ENCODE results near the gene IGSF9.
"Not testable (repeated sequence)": the region's sequence is repeated elsewhere in the genome, so short reads cannot be mapped to it uniquely, and the experiment has no call there.

The IGSF9 gene

DNA sequence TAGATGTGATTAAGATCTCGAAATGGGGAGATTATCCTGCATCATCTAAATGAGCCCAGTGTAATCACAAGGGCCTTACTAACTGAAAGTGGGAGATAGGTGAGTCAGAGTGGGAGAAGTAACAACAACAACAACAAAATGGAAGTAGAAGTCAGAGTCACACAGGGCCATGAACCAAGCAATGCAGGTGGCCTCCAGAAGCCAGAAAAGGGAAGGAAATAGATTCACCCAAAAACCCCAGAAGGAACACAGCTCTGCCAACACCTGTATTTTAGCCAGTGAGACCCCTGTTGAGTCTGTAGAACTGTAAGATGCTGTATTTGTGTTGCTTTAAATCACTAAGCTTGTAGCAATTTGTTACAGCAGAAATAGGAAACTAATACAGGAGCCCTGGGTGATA is 24.2 kb downstream of the IGSF9 start:
- DNase-seq (ENCODE audit: low read depth in 2 of 3, low spot score in 2 of 3), result no peak

DNA sequence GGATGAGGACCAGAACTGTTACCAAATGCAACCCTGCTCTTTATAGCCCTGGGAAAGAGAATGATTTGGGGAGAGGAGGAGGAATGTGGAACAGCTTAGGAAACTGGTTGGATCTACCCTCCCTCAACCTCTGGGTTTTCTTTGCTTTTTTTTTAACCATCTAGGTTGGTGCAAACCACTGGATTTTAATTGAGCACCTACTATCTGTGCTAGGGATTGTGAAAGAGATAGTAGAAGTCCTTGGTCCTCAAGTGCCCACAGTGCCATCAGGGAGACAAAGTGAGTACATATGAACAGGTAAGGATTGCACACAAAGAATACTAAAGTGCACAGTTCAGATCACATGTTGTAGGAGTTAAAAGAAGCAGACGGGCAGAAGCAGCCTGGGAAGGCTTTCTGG is 24.8 kb downstream of the IGSF9 start:
- no peak for DNase-seq (ENCODE audit: low read depth in 2 of 3, low spot score in 2 of 3)

DNA sequence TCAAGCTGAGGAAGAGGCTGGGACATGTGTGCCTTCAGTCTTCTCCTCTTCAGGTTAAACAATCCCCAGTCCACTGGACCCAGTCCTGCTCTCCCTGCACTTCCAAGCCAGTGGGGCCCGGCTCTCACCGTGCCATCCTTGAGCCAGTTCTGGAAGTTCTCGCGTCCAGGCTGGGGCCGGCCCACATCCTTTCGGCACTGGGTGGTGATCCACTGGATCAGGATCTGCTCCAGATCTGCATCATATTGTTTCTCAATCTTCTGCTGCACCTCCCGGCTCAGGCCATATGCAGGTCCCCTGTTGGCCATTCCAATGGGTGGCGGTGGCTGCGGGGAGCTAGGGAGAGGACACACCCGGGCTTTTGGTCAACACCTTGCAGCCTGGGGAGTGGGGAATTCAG is 25.2 kb downstream of the IGSF9 start:
- no peak for DNase-seq (ENCODE audit: low read depth in 2 of 3, low spot score in 2 of 3)

DNA sequence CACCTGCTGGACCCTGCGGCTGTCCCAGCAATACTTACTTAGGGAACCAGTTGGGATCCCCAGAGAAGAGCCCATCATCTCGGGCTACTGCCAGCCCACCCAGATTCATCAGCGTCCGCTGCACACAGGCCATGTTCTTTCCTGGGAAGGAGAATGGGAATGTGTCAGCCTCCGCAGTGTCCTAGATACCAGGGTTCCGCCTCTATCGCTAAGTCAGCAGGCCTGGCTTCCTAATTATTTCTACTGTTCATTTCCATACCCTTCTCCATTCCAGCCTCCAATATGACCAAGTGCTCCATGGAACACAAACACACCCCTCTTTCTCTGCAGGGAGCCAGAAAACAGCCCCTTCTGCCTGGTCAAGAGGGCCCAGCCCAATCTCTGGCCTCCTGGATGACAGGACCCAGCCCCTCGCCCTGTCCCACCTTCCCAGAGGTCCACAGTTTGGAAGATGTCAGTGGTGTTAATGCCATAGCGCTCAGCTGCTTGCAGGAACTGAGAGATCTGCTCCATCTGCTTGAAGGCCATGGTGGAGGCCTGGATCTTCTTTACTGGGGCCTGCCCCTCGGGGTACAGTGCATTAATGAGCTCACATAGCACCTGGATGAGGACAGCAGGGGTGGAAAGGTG is 26.1 kb downstream of the IGSF9 start:
- no peak for DNase-seq (ENCODE audit: low read depth in 2 of 3, low spot score in 2 of 3)

DNA sequence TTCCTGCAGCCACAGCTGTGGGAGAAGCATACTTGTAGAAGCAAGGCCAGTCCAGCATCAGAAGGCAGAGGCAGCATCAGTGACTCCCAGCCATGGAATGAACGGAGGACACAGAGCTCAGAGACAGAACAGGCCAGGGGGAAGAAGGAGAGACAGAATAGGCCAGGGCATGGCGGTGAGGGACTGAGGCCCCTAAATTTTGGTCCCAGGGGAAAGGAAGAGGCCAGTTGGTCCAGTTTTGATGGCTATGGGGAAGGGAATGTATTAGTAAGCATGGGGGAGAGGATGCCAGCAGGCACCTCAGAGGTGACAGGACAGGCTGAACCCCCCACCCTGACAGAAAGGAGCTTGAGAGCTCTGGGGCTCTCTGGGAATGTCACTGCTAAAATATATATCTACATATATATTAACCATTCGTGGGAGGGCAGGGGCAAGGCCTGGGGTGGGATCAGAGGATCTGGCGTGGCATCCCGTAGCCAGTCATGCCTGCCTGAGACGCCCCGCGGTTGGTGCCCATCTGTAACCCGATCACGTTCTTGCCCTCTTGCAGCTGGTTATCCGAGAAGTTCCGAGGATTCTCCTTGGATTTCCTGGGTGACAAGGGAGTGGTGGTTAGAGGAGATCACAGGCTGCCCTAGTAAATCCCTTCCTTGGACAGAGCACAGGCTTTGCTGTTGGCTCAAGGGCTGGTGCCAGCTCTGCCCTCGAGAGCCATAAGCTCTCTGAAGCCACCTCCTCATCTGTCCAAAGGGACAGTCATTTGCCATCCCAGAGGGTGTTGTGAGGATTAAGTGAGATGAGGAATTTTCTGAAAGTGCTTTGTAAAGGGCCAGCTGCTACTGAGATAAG is 26.8 kb downstream of the IGSF9 start:
- DNase-seq (ENCODE audit: low read depth in 2 of 3, low spot score in 2 of 3), result no peak

DNA sequence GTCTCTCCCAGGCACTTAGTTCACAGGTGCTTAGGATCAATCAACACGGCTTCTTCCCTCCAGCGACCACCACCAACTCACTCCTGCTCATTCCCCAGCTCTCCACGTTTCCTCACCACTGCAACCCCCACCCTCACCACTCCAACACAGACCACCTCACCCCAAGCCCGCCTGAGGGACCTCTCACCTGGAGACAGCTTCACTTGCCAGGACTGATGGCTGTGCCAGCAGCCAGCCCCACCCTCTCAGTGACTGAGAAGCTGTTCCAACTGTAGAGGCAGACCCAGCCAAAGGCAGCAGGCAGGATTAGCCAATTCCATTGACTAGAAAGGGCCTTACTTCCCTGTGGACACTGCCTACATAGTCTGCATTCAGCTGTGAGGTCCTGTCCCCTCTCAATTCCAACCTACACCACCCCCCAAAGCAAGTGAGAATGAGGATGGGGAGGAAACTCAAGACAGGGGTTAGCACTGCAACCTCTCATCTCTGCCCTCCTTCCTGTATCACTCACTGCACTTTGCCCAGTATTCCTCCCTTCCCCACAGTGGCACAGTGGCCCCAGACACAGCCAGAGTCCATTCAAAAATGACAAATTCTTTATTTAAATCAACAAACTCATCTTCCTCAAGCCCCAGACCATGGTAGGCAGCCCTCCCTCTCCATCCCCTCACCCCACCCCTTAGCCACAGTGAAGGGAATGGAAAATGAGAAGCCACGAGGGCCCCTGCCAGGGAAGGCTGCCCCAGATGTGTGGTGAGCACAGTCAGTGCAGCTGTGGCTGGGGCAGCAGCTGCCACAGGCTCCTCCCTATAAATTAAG is 27.7 kb downstream of the IGSF9 start:
- DNase-seq (ENCODE audit: low read depth in 2 of 3, low spot score in 2 of 3), result no peak

DNA sequence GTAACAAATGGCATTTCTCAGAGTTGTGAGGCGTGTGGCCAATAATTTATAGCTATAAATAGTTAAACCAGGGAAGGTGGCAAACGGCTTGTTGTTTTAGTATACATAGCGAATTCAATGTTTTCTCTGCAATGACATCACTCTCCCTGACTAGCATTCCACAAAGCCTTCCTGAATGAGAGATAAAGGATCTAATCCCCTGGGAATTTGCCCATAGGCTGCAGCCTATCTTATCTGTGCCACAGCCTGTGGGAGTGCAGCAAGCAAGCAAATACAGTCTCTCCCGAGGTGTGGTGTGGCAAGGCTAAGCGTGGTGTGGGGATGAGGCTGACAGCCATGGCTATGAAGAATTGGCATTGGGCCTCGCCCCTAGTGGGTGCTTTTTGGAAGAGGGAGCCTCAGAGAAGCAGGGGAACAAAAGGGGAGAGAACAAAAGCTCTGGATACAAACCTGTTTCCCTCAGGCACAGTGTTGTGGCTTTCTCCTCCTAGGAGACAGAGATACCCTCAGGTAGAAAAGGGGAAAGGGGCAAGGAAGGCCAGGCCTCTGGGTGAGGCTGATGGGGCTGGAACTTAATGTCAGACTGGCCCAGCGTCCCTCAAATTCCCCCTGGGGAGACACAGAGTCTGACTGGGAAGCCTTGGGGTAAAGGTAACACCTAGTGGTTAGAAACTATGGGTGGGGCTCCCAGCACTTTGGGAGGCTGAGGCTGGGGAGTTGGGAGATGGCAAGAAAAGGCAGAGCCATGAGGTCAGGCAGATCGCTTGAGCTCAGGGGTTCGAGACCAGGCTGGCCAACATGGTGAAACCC is 29.0 kb downstream of the IGSF9 start:
- no peak for DNase-seq (ENCODE audit: low read depth in 2 of 3, low spot score in 2 of 3)

DNA sequence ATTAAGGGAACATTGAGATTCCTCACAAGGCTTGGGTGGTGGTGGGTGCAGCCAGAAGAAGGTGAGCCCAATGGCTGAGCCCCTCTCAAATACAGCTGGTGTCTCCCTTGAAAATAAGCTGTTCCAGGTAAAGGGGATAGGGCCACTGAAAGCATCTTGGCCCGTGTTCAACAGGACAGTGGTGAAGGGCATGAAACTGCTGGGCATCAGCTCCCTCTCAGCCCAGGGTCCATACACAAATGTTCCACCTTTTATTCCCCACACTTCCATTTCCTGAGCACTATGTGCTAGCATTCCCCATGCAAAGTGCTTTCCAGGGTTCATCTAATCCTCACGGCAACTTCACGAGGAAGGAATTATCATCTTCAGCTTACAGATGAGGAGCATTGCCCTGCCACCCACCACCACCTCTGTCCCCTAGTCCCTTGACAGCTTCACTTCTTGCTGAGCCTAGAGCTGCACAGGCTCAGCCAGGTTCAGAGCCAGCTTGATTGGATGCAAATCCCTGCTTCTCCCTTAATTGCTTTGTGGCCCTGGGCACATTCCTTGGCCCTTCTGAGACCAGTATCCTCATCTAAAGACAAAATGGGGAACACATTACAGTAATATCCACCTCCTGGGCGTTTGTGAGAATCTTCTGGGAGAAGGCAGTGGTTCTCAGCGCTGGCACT is 29.7 kb downstream of the IGSF9 start:
- no peak for DNase-seq (ENCODE audit: low read depth in 2 of 3, low spot score in 2 of 3)

DNA sequence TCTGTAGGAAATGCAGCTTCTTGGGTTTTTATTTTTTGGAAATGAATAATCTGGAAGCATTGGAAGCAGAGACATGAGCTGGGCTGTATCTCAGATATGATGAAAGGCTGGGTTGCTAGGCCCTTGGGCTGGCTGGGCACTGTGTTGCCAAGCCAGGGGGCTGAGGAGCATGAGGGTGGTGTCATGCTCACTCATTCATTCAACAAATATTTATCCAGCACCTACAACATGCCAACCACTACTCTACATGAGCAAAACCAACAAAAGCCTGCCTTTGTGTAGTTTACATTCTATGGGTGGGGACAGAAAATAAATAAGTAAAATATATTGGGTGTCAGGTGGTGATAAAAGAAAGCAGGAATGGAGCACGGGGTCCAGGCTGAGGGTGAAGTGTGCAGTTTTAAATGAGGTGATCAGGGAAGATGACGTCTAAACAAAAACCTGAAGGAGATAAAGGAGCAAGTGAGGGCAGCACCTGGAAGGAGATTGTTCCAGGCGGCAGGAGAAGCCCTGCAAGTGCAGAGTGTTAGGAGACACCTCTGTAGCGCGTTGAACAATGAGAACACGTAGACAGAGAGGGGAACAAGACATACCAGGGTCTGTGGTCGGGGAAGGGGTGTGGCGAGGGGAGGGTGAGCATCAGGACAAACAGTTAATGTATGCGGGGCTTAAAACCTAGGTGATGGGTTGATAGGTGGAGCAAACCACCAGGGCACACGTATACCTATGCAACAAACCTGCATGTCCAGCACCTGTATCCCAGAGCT is 31.0 kb downstream of the IGSF9 start:
- DNase-seq (ENCODE audit: low read depth in 2 of 3, low spot score in 2 of 3), result no peak

DNA sequence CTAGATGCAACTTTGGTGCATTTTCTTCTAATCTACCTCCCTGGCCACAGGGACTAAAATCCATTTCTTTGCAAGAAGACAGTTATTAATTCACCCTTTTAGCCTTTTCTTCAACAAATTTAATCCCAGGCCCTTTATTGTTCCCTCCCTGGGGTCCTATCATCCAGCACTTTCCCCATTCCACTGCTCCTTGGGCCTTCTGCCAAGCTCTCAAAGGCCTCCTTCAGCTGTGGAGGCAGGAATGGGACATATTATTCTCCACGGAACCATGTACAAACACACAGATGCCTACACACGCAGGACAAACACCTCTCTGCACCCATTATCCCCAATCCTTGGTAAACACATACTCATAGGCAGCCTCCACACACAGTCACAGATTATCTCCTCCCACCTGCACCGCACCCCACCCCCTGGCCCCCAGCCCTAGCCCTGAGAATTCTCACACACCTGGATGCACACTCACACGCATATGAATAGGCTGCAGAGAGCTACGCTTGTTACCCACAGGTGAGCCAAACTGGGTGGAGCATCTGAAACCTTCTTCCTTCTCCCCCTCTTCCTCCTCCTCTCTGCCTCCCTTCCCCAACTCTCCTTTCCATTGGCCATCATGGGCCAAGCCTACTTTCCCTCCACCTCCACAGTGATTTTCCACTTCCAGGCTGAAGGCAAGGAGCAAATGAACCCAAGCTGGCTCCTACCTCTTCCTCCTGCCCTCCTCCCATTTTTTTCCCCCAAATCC is 31.8 kb downstream of the IGSF9 start:
- no peak for DNase-seq (ENCODE audit: low read depth in 2 of 3, low spot score in 2 of 3)

DNA sequence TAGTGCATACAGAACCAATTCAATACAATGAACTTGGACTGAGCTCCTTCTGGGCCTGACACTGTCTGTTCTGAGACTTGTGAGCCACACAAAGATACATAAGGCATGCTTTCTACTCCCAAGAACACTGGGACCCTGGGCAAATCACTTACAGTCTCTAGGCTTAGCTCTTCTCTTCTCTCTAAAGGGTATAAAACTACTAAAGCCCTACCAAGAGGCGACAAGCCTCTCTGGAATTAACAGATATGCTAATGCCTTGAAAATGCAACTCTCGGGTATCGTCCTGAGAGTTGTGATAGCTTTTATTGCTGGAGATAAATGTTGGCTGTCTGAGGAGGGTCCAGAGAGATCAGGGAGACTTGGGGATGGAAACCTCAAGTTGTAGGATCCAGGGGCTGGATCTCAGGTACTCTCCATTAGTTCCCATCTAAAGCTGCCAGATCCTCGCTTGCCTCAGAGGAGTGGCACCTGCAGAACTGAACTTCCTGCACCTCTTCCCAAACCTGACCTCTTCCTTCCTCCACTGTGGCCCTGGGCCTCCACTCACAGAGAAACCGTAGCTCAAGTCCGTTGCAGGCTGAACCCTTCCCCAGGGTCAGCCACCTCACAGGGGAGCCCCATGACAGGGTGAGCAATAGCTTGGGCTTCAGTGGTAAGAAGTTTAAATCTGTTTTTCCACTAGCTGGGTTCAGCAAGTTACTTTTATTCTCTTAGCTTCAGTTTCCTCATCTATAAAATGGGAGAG is 33.9 kb downstream of the IGSF9 start:
- no peak for DNase-seq (ENCODE audit: low read depth in 2 of 3, low spot score in 2 of 3)

DNA sequence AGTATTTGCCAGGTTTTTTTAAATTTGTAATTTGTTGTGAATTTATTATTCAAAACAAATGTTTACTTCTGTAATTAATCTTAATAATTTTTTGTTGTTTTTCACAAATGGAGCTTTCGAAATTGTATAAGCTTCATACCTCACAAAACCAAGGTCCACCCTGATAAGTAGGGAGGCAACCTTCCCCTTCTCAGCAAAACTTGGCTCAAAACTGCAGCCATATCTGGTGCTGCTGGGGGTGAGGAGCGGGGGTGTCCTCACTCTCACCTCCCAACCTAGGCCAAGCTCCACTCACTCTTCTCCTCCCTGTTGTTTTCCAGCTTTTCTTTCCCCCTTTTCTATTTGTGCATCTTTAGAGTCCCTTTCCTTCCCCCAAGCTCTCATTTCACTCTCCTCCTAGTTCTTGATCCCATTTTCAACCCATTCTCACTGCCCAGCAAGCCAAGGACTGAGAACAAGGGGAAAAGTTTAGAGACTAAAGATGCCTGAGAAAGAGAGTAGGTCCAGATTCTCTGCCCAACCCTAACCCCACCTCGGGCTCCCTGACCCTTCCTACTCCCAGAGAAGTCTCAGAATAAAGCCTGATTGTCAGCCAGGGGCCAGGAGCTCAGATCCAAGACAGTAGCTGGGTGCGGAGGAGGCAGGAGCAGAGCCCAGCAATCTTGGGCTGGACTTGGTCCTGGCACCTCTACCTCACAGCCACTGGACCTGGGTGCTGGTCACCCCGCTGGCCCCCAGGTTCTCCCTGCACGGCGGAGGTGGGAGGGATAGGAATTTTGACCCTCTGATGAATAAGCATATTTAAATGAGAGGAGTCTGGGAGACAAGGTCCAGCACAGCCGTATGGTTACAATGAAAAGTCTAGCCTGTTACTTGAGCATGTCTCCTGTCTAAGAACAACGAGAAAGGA is 37.1 kb downstream of the IGSF9 start:
- no peak for DNase-seq (ENCODE audit: low read depth in 2 of 3, low spot score in 2 of 3)

DNA sequence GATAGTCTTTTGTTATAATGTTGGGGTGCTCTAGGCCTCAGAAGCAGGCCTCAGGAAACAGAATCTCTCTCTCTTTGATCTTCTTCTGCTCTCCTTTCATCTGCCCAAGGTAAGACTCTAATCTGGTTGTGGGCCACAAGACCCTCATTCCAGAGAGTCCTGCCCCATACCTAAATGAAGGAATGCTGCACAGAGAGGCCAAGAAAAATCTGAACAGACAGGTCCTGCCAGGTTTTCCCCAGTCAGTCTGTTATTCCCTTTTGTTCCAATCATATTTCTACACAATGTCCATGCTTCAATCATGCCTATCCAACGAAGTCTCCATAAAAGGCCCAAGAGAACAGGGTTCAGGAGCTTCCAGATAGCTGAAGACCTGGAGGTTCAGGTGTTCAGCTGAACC is 38.5 kb downstream of the IGSF9 start:
- DNase-seq (ENCODE audit: low read depth in 2 of 3, low spot score in 2 of 3), result no peak

DNA sequence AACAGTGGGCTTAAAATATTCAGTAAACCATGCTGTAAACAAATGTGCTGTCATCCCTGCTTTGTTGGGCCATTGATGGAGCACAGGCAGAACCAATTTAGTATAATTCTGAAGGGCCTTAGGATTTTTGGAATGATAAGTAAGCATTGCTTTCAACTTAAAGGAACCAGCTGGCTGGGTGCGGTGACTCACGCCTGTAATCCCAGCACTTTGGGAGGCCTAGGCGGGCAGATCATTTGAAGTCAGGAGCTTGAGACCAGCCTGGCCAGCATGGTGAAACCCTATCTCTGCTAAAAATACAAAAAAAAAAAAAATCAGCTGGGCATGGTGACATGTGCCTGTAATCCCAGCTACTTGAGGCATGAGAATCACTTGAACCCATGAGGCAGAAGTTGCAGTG is 41.4 kb downstream of the IGSF9 start:
- DNase-seq (ENCODE audit: low read depth in 2 of 3, low spot score in 2 of 3), result not testable (repeated sequence)

DNA sequence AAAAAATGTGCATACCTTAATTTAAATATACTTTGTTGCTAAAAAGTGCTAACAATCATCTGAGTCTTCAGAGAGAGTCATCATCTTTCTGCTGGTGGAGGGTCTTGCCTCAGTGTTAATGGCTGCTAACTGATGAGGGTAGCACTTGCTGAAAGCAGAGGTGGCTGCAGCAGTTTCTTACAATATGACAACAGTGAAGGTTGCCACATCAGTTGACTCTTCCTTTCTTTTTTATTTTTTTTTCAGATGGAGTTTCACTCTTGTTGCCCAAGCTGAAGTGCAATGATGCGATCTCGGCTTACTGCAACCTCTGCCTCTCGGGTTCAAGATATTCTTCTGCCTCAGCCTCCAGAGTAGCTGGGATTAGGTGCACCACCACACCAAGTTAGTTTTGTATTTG is 42.9 kb downstream of the IGSF9 start:
- DNase-seq (ENCODE audit: low read depth in 2 of 3, low spot score in 2 of 3), result no peak

DNA sequence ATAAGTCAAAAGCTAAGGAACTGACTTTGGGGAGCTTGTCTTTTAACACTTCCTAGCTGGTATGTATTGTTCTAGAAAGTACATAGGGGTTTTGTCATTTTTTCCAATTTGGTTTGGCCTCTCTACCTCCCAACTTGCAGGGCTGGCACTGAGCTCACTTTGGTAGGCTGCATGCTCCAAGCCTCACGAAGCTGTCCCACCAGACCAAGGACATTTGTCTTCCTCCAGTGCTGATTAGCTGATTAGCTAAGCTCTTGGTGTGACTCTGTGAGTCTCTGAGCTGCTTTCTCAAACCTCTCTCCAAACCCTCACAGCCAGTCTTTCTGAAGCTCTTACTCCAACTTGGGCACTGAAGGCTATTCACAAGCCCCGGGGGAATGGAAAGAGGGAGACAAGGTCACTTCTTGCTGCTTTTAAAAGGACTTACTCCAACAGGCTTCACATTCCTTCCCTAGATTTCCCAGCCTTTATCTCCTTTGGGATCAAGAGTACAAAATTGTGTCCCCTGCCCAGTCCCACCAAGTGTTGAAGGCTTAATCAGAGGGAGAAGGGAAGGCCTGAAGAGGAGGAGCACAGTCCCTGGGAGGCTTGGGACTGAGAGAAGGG is 44.6 kb downstream of the IGSF9 start:
- no peak for DNase-seq (ENCODE audit: low read depth in 2 of 3, low spot score in 2 of 3)

DNA sequence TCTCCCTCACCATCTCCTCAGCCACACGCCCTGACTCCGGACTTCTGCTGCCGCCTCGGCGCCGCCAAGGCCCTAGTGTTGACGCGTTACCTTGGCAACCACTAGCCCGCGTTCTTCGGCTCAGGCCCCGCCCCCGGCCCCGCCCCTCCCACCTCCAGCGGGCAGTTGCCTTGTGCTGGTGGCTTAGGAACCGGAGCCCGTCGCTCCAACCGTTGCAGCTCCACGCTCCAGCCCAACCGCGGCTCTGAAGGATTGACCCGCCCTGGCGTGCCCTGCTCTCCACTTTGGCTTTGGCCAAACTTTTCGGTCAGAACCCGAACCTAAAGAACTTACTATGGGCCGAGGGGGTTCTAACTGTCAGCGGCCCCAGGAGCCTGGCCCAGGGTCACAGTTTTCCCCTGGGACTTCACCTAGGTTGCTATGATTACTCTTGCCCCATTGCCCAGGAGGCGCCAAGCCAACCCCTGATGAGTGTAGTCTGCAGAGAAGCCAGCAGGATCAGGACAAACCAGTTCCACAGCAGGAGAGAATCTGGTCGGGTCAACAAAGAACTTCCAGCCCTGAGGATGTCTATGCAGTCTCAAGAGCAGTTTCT is 45.2 kb downstream of the IGSF9 start, which contains the start of gene CFAP45:
Gene CFAP45, minus strand, starts transcription at position 80 of the 595 bp plus-strand sequence. Its CDS starts 67 bp downstream, at position 13.
- no peak for DNase-seq (ENCODE audit: low read depth in 2 of 3, low spot score in 2 of 3)
